ENCODE data around the gene STPG1. TPM values are rescaled to one million over a fixed set of nuclear protein-coding genes. Genes with fewer than 3 reads are reported as not detected.
A peak's percentile ranks its signal among the peaks of the same experiment; 100 is the strongest.

Gene STPG1
- total RNA-seq, 1 donor from 2014 or later = 4.9 TPM

DNA sequence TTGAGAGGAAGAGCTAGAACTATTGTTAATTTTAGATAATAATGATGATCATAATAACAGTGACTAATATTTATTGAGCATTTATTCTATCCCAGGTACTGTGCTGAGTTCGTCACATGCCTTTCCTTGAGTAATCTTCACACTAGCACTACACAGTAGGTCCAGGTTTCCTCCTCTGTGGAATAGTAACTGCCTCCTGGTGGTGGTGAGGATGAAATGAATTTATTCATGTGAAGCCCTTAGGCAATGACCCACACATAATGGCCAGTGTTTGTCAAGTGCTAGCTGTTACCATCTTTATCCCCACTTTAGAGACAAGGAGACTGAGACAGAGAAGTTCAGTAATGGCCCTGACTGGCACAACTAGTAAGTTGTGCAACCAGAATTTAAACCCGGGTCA is 7.9 kb upstream of the STPG1 start:
- Mint-ChIP-seq H3K27me3 (ENCODE audit: low read depth) (no peaks in the 10 kb centered on the region), H3K4me1 (ENCODE audit: low read depth) (peaks cover 39% of the 10 kb centered on the region), H3K36me3 (ENCODE audit: low read depth) (peaks cover 52% of the 10 kb centered on the region), H3K4me3 (ENCODE audit: low read depth) (no peak overlapping the region), H3K27ac (no peak overlapping the region), H3K9me3 (no peaks in the 10 kb centered on the region)
- intact Hi-C loops (cut with micrococcal nuclease) = no loop called here
- no peak for DNase-seq (ENCODE audit: low spot score)

DNA sequence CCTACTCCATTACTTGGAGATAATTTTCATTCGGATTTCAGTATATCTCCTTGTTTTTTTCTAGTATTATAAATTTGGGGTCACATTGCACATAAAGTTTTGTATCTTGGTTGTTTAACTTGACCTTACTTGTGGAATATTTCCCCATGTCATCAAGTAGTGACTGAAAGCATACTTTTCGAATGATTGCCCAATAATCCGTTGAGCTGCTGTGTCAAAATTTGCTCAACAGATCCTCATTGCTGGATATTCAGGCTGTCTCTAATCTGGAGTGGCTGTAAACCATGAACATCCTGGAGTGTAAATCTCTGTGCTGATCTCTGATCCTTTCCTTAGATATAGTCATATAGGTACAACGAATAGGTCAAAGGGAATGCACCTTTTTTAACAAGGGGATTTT is 7.0 kb upstream of the STPG1 start:
- intact Hi-C loops (cut with micrococcal nuclease) = no loop called here
- no peak overlapping the region for H3K27ac Mint-ChIP-seq
- H3K4me3 Mint-ChIP-seq (ENCODE audit: low read depth) = no peak overlapping the region
- H3K36me3 Mint-ChIP-seq (ENCODE audit: low read depth) = peaks cover 52% of the 10 kb centered on the region
- no peaks in the 10 kb centered on the region for H3K9me3 Mint-ChIP-seq
- peaks cover 45% of the 10 kb centered on the region for H3K4me1 Mint-ChIP-seq (ENCODE audit: low read depth)
- H3K27me3 Mint-ChIP-seq (ENCODE audit: low read depth) = no peaks in the 10 kb centered on the region
- DNase-seq (ENCODE audit: low spot score) = no peak

DNA sequence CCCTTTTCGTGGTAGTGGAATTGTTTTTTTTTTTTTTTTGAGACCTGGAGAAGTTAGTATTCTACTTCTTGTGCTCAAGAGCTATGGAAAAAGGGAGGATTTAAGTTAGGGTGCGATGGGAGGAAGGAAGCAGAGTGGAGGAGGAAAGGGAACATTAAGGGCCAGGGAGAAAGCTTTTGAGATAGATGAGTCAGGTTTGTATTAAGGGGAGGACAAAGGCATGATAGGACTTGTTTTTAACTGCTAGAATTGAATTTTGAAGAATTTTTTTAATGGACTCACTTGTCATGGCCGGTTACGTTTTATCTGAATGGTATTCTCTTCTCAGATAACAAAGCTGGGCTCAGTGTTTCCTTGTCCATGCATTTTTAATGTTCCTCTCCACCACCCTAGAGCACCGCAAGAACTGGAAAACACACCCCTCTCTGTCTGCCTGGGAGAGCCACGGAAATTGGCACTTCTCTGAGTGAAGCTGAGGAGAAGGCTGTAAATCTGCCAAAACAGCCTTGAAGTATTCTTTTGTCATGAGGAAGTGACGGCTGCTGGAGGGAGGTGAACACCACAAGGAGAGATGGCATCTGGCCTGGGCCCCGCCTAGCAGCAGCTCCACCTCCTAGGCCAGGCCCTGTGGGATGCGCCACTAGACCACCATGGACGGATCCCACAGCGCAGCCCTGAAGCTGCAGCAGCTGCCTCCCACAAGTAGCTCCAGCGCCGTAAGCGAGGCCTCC is 5.5 kb upstream of the STPG1 start:
- H3K27ac Mint-ChIP-seq = peak overlapping the region; percentile 17
- intact Hi-C loops (cut with micrococcal nuclease) = no loop called here
- H3K4me3 Mint-ChIP-seq (ENCODE audit: low read depth) = no peak overlapping the region
- no peaks in the 10 kb centered on the region for H3K9me3 Mint-ChIP-seq
- H3K27me3 Mint-ChIP-seq (ENCODE audit: low read depth) = no peaks in the 10 kb centered on the region
- peaks cover 46% of the 10 kb centered on the region for H3K4me1 Mint-ChIP-seq (ENCODE audit: low read depth)
- H3K36me3 Mint-ChIP-seq (ENCODE audit: low read depth) = peaks cover 45% of the 10 kb centered on the region
- DNase-seq (ENCODE audit: low spot score) = no peak

DNA sequence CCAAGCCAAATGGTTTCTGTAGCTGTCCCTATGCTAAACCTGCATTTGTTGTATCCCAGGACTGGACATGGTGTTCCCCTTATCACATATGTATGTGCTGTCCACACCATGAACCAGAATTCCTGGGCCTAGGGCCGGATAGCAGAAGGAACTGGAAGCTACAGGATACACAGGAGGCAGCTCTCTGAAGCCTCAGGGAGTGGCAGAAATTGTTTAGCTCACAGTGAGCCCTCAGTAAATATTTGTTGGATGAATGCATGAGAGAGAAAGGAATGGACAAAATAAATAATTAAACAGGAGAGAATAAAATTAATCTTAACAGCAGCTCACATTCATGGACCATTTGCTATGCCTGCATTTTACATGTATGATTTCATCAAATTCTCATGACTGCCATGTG is 4.1 kb upstream of the STPG1 start:
- intact Hi-C loops (cut with micrococcal nuclease) = loop anchor here (2.0 kb wide), 1 partner anchor 169 kb away; no protein-coding TSS in a partner anchor
- Mint-ChIP-seq H3K4me1 (ENCODE audit: low read depth) (peaks cover 44% of the 10 kb centered on the region), H3K27me3 (ENCODE audit: low read depth) (no peaks in the 10 kb centered on the region), H3K9me3 (no peaks in the 10 kb centered on the region), H3K4me3 (ENCODE audit: low read depth) (no peak overlapping the region), H3K36me3 (ENCODE audit: low read depth) (peaks cover 31% of the 10 kb centered on the region), H3K27ac (no peak overlapping the region)
- DNase-seq (ENCODE audit: low spot score) = no peak

DNA sequence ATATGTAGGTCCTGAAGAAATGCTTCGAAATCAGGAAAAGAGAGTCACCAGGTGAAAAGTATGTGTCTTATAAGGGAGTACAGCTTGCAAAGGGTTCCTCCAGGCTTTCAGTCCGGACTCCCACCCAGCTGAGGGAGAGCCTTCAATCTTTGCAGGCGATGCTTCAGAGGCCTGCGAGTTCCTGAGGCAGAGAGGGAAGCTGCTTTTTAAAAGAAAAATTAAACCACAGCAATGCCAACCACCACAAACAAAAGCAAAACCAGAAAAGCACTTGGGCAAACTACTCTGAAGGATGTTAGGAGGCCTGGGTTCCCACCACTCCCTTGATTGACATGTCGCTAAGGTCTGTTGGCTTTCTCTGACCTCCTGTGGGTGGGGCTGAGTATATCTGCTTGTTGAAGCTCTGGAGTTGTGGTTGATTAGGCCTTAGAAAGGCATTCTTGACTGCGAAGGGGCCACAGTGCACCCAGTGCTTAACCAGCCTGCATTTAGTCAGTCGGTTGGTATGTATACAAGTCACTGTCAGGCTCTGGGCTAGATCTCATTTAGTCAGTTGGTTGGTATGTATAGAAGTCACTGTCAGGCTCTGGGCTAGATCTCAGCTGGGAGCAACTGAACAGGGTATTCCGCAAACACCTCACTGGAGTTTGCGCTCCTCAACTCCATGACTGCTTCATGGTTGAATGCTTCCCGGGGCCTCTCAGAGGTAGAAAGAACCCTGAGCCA is 3.2 kb upstream of the STPG1 start:
- intact Hi-C loops (cut with micrococcal nuclease) = loop anchor here (2.0 kb wide), 1 partner anchor 170 kb away; no protein-coding TSS in a partner anchor
- peak overlapping the region; percentile 96 for H3K4me3 Mint-ChIP-seq (ENCODE audit: low read depth)
- H3K27me3 Mint-ChIP-seq (ENCODE audit: low read depth) = no peaks in the 10 kb centered on the region
- peaks cover 26% of the 10 kb centered on the region for H3K36me3 Mint-ChIP-seq (ENCODE audit: low read depth)
- peak overlapping the region; percentile 87 for H3K27ac Mint-ChIP-seq
- peaks cover 46% of the 10 kb centered on the region for H3K4me1 Mint-ChIP-seq (ENCODE audit: low read depth)
- H3K9me3 Mint-ChIP-seq = no peaks in the 10 kb centered on the region
- DNase-seq (ENCODE audit: low spot score) = peak; percentile 75

DNA sequence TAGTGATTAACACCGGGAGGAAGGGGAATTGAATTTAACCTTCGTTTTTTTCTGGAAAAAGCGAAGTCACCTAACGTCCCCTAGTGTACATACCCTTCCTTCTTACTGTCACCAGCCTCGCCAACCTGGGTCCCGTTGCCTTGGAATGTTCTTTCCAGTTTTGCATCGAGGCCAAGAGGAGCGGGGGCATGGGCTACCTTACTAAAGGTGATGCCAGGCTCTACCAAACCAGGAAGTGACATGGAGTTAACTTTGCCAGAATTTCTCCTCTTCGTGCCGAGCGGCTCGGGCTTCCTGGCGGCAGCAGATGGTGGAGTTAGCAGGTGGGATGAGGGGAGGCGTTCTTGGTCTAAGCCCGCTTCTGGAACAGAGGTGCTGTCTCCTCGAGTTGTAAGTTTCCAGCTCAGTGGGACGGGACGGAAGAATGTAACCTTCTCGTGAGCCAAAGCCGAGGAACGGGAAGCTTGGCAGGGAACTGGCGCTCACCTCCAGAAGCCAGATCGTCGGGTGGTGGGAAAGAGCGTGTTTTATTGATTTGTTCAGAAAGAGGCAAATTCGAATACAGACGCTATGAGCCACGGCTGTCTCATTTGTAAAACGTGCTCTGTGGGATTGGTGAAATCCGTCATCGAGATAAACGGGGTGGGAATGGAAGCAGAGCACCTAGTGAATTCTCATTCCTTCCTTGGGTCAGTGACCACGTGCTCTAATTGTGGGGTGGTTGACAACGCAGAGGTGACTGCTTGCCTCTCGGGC is 2.5 kb upstream of the STPG1 start:
- intact Hi-C loops (cut with micrococcal nuclease) = loop anchor here (1.0 to 2.0 kb wide), 4 partner anchors 86 to 171 kb away; partner anchors contain the start of gene RCAN3
- Mint-ChIP-seq H3K4me3 (ENCODE audit: low read depth) (peak overlapping the region; percentile 96), H3K27ac (peak overlapping the region; percentile 87)

DNA sequence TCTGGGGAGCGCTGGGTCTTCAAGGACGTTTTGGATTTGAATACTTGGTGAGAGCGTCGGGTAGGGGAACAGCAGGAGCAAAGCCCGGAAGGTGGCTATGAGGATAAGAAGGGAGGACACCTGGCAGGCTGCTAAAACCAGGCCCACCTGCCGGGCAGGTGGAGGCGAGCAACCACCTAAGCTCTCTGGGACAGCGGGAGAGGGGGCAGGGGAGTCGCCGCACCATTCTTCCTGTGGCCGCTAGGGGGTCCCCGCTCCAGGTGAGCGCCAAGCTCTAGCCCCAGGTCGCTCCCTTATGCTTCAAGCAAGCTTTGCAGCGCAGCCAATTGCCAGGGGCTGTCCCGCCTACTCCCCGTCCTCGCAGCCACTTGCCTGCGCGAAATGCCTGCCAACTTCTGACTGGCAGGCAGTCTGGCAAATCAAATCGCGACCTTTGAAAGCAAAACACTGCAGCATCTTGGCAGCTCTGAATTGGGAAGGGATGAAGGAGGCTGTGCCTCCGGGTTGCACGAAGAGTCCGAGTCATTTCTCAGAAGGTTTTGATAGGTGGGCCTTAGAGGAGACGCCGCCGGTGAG is 1.8 kb upstream of the STPG1 start, which contains the start of gene NIPAL3:
Gene NIPAL3 (plus strand): TSS at position 469 of the 576 bp plus-strand sequence. CDS start 3,746 bp downstream, outside the sequence.
- Mint-ChIP-seq H3K36me3 (ENCODE audit: low read depth) (peaks cover 15% of the 10 kb centered on the region), H3K27me3 (ENCODE audit: low read depth) (no peaks in the 10 kb centered on the region), H3K27ac (peak within 1 kb of the TSS; percentile 87), H3K4me1 (ENCODE audit: low read depth) (peaks cover 44% of the 10 kb centered on the region), H3K4me3 (ENCODE audit: low read depth) (peak within 1 kb of the TSS; percentile 96), H3K9me3 (no peaks in the 10 kb centered on the region)
- DNase-seq (ENCODE audit: low spot score) = peak; percentile 98
- intact Hi-C loops (cut with micrococcal nuclease) = loop anchor here (1.0 kb wide), 3 partner anchors 87 to 120 kb away; partner anchors contain the start of gene RCAN3

More for the DNA sequence above, 2.5 kb upstream of the STPG1 start:
- DNase-seq (ENCODE audit: low spot score) = no peak
- H3K4me1 Mint-ChIP-seq (ENCODE audit: low read depth) = peaks cover 47% of the 10 kb centered on the region
- H3K9me3 Mint-ChIP-seq = no peaks in the 10 kb centered on the region
- peaks cover 21% of the 10 kb centered on the region for H3K36me3 Mint-ChIP-seq (ENCODE audit: low read depth)
- H3K27me3 Mint-ChIP-seq (ENCODE audit: low read depth) = no peaks in the 10 kb centered on the region

DNA sequence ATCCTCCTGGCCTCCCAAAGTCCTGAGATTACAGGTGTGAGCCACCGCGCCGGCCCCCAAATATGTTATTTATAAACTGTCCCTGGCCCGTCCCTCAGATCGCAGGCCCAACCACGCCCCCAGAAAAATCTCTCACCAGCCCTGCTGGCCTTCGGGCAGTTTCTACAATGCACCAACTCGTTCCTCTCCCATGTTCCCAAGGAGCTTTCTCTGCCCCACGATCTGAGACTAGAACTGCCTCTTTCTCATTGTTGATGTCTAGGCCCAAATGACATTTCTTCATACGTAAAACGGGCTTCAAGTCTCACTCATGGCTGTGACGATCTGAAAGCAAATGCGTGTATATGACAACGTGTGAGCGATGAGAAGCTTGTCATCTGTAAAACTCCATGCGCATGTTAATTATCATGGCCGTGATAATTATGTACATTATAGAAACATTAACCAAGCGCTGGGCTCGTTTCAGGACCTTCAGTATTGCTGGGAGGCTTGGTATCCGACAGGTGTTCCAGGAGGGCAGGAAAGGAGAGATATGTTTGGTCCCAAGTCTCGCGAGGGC is 1.3 kb upstream of the STPG1 start:
- no peak for DNase-seq (ENCODE audit: low spot score)
- Mint-ChIP-seq H3K27me3 (ENCODE audit: low read depth) (no peaks in the 10 kb centered on the region), H3K27ac (peak overlapping the region; percentile 79), H3K4me1 (ENCODE audit: low read depth) (peaks cover 44% of the 10 kb centered on the region), H3K36me3 (ENCODE audit: low read depth) (peaks cover 11% of the 10 kb centered on the region), H3K9me3 (no peaks in the 10 kb centered on the region), H3K4me3 (ENCODE audit: low read depth) (peak overlapping the region; percentile 96)
- intact Hi-C loops (cut with micrococcal nuclease) = loop anchor here (1.0 to 5.0 kb wide), 4 partner anchors 87 to 223 kb away; partner anchors contain the start of gene RCAN3

DNA sequence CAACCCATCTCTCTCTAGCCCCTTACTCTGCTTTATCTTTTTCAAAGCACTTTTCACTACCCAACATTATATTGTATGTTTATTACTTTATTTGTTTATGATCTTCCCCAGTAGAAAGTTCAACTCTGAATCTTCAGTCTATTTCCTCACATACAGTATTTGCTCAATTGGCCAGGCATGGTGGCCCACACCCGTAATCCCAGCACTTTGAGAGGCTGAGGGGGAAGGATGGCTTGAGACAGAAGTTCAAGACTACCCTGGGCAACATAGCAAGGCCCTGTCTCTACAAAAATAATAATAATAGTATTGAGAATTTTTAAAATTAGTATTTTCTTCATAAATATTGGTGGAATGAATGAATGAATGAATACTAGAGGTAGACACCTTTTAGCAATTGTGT is 1.2 kb downstream of the STPG1 start:
- Mint-ChIP-seq H3K4me1 (ENCODE audit: low read depth) (peaks cover 34% of the 10 kb centered on the region), H3K27ac (no peak overlapping the region), H3K27me3 (ENCODE audit: low read depth) (no peaks in the 10 kb centered on the region), H3K9me3 (peaks cover 7% of the 10 kb centered on the region), H3K4me3 (ENCODE audit: low read depth) (peak overlapping the region; percentile 86), H3K36me3 (ENCODE audit: low read depth) (peaks cover 4% of the 10 kb centered on the region)
- intact Hi-C loops (cut with micrococcal nuclease) = loop anchor here (2.0 to 5.0 kb wide), 2 partner anchors 220 to 230 kb away; partner anchors contain the start of gene SRRM1
- DNase-seq (ENCODE audit: low spot score) = no peak

DNA sequence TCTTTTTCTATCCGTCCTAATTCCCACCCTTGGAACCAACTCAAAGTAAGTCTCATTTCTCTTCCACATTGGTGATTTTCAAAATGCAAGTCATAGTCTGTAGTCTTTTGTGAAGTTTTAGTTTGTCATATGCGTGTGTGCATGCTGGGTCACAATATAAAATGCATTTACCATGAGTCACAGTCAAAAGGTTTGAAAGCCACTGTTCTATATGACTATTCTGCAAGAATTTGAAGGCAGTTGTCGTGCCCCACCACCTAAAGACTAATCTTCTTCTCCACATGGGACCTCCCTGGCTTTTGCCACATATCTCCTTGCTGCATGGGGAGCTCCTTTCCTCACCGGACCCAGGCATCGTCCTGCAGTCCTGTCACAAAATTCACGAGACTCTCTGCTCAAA is 1.6 kb downstream of the STPG1 start:
- intact Hi-C loops (cut with micrococcal nuclease) = loop anchor here (2.0 to 5.0 kb wide), 2 partner anchors 220 to 231 kb away; partner anchors contain the start of gene SRRM1
- Mint-ChIP-seq H3K27ac (peak overlapping the region; percentile 48), H3K9me3 (peaks cover 7% of the 10 kb centered on the region), H3K4me1 (ENCODE audit: low read depth) (peaks cover 30% of the 10 kb centered on the region), H3K4me3 (ENCODE audit: low read depth) (peak overlapping the region; percentile 20), H3K36me3 (ENCODE audit: low read depth) (peaks cover 4% of the 10 kb centered on the region), H3K27me3 (ENCODE audit: low read depth) (no peaks in the 10 kb centered on the region)
- DNase-seq (ENCODE audit: low spot score) = no peak

DNA sequence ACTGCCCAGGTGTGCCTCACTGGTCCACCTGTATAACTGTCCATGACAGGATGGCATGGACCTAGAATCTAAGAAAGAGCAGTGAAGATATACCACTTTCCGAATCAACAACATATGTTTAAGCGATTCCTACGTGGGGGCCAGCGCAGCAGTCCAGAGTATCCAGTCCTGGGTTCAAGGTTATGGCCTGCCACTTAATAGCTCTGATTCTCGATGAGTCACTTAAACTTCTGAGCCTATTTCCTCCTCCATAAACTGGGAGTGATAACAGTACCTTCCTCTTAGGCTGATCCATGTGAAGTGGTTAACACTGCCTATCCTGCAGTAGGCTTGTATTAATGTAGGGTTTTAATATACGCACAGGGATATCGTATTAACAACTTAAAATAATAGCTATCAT is 2.8 kb downstream of the STPG1 start:
- peaks cover 4% of the 10 kb centered on the region for H3K36me3 Mint-ChIP-seq (ENCODE audit: low read depth)
- H3K4me1 Mint-ChIP-seq (ENCODE audit: low read depth) = peaks cover 20% of the 10 kb centered on the region
- H3K27me3 Mint-ChIP-seq (ENCODE audit: low read depth) = no peaks in the 10 kb centered on the region
- no peak overlapping the region for H3K4me3 Mint-ChIP-seq (ENCODE audit: low read depth)
- intact Hi-C loops (cut with micrococcal nuclease) = loop anchor here (5.0 kb wide), 1 partner anchor 218 kb away; no protein-coding TSS in a partner anchor
- peaks cover 7% of the 10 kb centered on the region for H3K9me3 Mint-ChIP-seq
- no peak overlapping the region for H3K27ac Mint-ChIP-seq
- no peak for DNase-seq (ENCODE audit: low spot score)

DNA sequence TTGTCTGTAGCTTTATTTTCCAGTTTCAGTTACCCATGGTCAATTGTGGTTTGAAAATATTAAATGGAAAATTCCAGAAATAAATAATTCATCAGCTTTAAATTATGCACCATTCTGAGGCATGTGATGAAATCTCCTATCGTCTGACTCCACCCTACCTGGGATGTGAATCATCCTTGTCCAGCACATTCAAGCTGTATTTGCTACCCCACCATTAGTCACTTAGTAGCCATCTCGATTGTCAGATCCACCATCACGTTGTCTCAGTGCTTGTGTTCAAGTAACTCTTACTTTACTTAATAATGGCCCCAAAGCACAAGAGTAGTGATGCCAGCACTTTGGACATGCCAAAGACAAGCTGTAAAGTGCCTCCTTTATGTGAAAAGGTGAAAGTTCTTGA is 4.0 kb downstream of the STPG1 start:
- H3K4me1 Mint-ChIP-seq (ENCODE audit: low read depth) = peaks cover 13% of the 10 kb centered on the region
- H3K36me3 Mint-ChIP-seq (ENCODE audit: low read depth) = peaks cover 4% of the 10 kb centered on the region
- no peak for DNase-seq (ENCODE audit: low spot score)
- intact Hi-C loops (cut with micrococcal nuclease) = no loop called here
- peaks cover 2% of the 10 kb centered on the region for H3K27me3 Mint-ChIP-seq (ENCODE audit: low read depth)
- no peak overlapping the region for H3K4me3 Mint-ChIP-seq (ENCODE audit: low read depth)
- H3K9me3 Mint-ChIP-seq = peaks cover 7% of the 10 kb centered on the region
- H3K27ac Mint-ChIP-seq = no peak overlapping the region

All from activated T-helper 2 cell treated with anti-CD3 and anti-CD28 coated beads, Interferon-gamma antibody, Interleukin-2, Interleukin-4, amounts not matched to agents 10 μg/mL and 5 μg/mL and 100 μg/mL, durations not matched to agents 14 hours and 24 hours and 36 hours (primary cell).